HG03175 (cell line): ENCODE data around the gene CCR7.

Source experiments
- ATAC-seq: cut with Tn5 transposase; IDR thresholded peaks from one replicate; pipeline ENCODE4 v1.9.1; 2021; ENCODE audit warnings: mild to moderate bottlenecking, moderate library complexity; ENCODE audit not compliant: unreplicated experiment

Gene CCR7

GRCh38 chr17:40538019-40538935 lies 27.0 kb downstream of the CCR7 start:
- ATAC-seq: no peak

GRCh38 chr17:40536295-40537171 lies 28.7 kb downstream of the CCR7 start:
- ATAC-seq: no peak

GRCh38 chr17:40535924-40536294 lies 29.4 kb downstream of the CCR7 start:
- ATAC-seq: no peak

GRCh38 chr17:40535438-40535837 lies 29.8 kb downstream of the CCR7 start:
- no peak for ATAC-seq

GRCh38 chr17:40534371-40535189 lies 30.7 kb downstream of the CCR7 start:
- ATAC-seq: no peak

- no peak for ATAC-seq
Observed at GRCh38 chr17:40533896-40534295, 31.4 kb downstream of the CCR7 start.

- no peak for ATAC-seq
Observed at GRCh38 chr17:40532520-40533253, 32.6 kb downstream of the CCR7 start.

DNA sequence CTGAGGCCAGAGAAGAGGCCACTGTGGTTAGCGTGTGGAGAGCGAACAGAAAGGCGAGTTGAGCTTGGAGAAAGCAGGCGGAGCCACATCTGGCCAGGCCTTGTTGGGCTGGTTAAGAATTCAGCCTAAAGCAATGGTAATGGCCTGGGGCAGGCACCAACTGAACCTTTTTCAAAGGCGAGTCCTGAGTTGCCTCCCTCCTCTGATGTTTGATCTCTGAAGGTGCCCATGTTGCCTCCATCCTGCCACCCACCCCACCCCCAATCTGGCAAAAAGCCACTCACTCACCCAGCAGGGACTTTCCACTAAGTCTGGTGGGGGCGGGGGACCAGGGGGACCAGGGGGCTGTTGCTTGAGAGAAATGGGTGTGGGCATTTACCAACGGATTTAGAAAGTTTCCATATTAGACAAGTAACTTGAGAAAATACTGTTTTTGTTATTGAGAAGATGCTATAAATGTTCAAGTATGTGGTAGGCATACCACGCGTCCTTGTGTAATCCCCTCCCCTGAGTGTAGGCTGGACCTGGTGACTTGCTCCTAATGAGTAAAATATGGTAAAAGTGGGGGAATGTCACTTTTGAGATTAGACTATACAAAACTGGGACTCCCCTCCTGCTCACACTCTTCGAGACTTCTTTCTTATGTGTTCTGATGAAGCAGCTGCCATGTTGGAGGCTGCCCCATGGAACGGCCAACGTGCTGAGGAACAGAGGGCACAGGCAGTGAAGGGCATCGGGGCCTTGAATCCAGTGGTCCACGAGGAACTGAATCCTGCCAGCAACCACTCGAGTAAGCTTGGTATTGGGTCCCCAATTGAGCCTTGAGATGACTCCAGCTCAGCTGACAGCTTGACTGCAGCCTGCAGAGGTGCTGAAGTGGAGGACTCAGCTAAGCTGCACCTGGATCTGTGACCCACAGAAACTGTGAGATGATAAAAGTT lies 34.0 kb downstream of the CCR7 start:
- no peak for ATAC-seq

- no peak for ATAC-seq
Observed at GRCh38 chr17:40530531-40530994, 34.7 kb downstream of the CCR7 start.

DNA sequence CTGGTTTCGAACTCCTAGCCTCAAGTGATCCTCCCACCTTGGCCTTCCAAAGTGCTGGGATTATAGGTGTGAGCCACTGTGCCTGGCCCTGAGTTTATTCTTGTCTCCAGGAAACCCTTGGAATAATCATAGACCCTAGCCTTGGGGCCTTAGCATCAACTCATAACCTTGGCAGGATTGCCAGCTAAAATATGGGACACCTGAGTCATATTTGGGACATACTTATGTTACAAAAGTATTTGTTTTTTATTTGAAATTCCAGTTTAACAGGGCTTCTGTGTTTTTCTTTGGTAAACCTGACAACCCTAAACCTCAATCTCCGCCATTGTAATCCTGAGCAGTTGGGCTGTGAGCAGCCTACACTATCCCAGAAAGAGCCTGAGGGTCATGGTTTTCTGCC lies 35.3 kb downstream of the CCR7 start:
- no peak for ATAC-seq

DNA sequence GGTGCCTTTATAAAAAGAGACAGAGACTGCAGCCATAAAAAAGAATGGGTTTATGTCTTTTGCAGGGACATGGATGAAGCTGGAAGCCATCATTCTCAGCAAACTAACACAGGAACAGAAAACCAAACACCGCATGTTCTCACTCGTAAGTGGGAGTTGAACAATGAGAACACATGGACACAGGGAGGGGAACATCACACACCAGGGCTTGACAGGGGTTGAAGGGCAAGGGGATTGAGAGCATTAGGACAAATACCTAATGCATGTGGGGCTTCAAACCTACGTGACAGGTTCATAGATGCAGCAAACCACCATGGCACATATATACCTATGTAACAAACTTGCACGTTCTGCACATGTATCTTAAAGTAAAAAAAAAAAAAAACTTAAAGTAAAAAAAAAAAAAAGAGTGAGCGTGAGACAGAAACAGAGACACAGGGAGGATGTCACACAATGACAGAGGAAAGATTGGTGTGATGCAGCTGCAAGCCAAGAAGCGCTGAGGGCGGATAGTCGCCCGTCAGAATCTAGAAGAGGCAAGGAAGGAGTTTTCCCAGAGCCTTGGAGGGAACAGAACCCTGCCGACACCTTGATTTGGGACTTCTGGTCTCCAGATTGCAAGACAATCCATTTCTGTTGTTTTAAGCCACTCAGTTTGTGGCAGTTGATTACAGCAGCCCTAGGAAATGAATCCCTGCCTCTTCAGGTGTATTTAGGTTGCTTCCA lies 36.4 kb downstream of the CCR7 start:
- no peak for ATAC-seq

DNA sequence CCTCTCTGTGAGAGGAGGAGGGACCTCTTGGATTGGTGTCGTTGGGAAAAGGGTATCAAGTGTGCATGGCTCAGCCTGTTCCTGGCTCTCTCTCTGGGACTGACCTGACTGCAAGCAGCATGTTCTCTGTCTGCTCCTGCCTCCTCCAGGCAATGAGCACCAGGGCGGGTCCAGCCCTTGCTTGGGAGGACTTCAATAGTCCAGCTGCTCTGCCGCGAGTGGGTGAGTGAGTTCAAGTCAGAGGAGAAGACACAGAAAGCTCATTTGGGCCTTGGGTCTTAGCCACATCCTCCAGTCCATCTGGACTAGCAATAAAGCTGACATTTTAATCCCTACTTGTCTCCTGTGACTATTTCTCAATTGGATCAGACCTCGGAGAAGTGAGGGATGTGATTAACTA lies 38.6 kb downstream of the CCR7 start:
- no peak for ATAC-seq

- ATAC-seq: no peak
Observed at GRCh38 chr17:40525294-40525693, 40.0 kb downstream of the CCR7 start.

DNA sequence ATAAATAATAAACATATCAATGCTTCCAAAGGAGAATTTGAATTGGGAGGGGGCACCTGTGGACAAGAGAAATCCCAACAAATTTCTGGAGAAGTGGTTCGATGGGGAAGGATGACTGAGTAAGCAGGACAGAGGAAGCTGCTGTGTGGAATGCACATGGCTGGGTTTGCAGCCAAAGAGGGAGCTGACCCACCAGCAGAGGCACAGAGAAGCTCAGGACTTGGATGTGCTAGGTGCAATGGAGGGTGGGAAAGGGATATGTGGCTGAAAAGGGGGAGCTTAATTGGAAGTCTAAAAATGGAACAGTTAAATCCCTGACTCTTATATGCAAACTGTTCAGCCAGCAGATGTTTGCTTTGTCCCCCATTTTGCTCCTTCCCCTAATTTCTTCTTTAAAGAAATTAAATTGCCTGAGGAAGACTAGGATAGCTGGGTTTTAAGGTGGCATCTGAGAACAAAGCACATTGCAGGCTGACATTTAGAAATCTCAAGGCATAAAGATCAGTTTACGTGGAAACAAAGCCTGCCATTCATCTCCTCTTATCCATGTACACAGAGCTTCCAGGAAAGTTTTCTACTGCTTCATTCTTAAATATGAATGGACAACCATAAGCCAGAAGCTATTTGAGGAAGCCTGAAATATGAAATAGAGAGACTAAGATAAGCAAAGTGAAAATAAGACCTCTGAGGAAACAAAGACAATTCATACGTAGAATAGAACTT lies 40.9 kb downstream of the CCR7 start:
- ATAC-seq: no peak

- no peak for ATAC-seq
Observed at GRCh38 chr17:40522961-40523310, 42.3 kb downstream of the CCR7 start.

DNA sequence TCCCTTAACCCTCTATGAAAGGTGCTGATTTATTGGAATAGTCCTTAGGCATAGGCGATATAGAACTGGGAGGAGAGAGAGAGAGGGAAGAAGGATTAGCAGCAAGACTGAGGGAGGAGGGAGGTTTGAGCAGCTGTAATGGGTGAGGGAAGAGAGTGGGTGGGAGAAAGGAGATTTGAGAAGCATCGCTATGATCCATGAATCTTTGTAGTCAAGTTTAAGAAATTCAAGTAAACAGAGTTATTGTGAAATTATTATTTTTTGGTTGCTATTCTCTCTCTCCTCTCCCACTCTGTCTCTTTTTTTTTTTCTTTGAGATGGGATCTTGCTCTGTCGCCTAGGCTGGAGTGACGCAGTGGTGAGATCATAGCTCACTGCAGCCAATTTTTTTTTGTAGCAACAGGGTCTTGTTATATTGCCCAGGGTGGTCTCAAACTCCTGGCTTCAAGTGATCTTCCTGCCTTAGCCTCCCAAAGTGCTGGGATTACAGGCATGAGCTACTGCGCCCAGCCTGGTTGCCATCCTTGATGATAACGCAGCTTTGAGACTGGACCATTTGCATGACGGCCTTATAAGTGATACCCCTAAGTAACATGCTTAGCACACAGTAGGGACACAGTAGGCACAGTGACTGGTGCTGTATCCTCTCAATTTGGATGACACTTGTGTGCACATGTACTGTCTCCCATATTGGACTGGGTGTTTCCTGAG lies 42.9 kb downstream of the CCR7 start:
- ATAC-seq: no peak

DNA sequence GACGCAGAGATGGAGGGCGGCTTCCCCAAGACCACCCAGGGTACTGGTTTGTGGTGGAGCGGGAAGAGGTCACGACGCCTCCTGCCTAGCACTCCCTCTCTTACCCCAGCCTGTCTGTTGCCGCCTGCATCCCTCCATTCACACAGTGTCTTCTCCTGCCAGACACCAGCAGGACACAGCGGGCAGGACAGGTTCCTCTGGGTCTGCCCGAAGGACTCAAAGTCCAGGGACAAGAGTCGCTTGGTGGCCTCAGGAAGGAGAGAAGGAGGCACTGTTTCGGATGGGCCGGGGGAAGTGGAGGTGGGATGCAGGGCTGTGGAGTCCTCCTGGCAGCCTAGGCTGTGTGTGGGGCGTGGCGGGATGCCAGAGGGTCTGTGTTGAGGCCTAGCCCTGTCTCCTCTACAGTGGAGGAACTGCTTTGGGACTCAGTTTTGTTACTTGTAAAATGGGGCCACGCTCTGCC lies 44.2 kb downstream of the CCR7 start:
- no peak for ATAC-seq
